ENCODE measurements around the gene BPIFB4. TPM values are rescaled to one million over a fixed set of nuclear protein-coding genes. Genes with fewer than 3 reads are reported as not detected.

BPIFB4 gene
- total RNA-seq, 2 experiments from 2014 or later = not detected

GRCh38 chr20:33046412-33046811, 33.0 kb upstream of the BPIFB4 start:
- Mint-ChIP-seq H3K4me3 (no peak overlapping the region), H3K36me3 (no peaks in the 10 kb centered on the region), H3K4me1 (no peaks in the 10 kb centered on the region), H3K27ac (no peak overlapping the region), H3K27me3 (no peaks in the 10 kb centered on the region), H3K9me3 (peaks cover 4% of the 10 kb centered on the region)
- DNase-seq = no peak
- ATAC-seq (ENCODE audit: low read depth) = no peak
- POLR2A ChIA-PET = no interaction called here

- H3K4me3 Mint-ChIP-seq = no peak overlapping the region
- DNase-seq = no peak
- H3K27me3 Mint-ChIP-seq = no peaks in the 10 kb centered on the region
- no peak for ATAC-seq (ENCODE audit: low read depth)
- H3K9me3 Mint-ChIP-seq = peaks cover 2% of the 10 kb centered on the region
- no peaks in the 10 kb centered on the region for H3K4me1 Mint-ChIP-seq
- H3K27ac Mint-ChIP-seq = no peak overlapping the region
- POLR2A ChIA-PET = no interaction called here
- H3K36me3 Mint-ChIP-seq = no peaks in the 10 kb centered on the region
These were observed 28.1 kb upstream of the BPIFB4 start for GRCh38 chr20:33051333-33051732.

GRCh38 chr20:33053291-33054106, 25.9 kb upstream of the BPIFB4 start, which contains the start of gene BPIFB3:
Gene BPIFB3, plus strand, starts transcription at chr20:33053903. Its CDS starts 1,533 bp downstream, at chr20:33055436.
- Mint-ChIP-seq H3K27ac (no peak within 1 kb of the TSS), H3K36me3 (no peaks in the 10 kb centered on the region), H3K27me3 (no peaks in the 10 kb centered on the region), H3K4me3 (no peak within 1 kb of the TSS), H3K9me3 (no peaks in the 10 kb centered on the region), H3K4me1 (no peaks in the 10 kb centered on the region)
- ATAC-seq (ENCODE audit: low read depth) (no peak), DNase-seq (no peak)
- POLR2A ChIA-PET = no interaction called here

- H3K27ac Mint-ChIP-seq = no peak overlapping the region
- ATAC-seq (ENCODE audit: low read depth) (no peak), DNase-seq (no peak)
- H3K27me3 Mint-ChIP-seq = no peaks in the 10 kb centered on the region
- no peak overlapping the region for H3K4me3 Mint-ChIP-seq
- no peaks in the 10 kb centered on the region for H3K9me3 Mint-ChIP-seq
- H3K36me3 Mint-ChIP-seq = no peaks in the 10 kb centered on the region
- no peaks in the 10 kb centered on the region for H3K4me1 Mint-ChIP-seq
- POLR2A ChIA-PET = no interaction called here
These were observed 25.1 kb upstream of the BPIFB4 start for GRCh38 chr20:33054381-33054780.

DNA sequence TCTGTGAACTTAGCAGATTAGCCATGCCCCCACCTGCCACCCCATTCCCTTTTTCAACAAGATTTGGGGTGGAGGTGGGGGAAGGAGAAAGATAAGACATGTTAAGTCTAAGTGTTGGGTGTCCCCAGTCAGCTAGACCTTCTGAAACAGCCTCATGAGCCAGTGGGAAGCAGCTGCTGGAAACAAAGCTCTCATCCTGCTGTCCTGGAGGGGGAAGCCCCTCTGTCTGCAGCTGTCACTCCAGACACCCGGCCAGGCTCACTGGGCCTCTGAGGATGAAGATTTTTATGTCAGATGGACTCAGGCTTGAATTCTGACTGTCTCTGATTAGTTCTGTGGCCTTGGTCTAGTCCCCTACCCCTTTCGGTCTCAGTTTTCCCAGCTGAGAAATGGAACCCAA, 24.7 kb upstream of the BPIFB4 start:
- no peaks in the 10 kb centered on the region for H3K27me3 Mint-ChIP-seq
- no peaks in the 10 kb centered on the region for H3K36me3 Mint-ChIP-seq
- H3K4me3 Mint-ChIP-seq = no peak overlapping the region
- no peaks in the 10 kb centered on the region for H3K9me3 Mint-ChIP-seq
- DNase-seq (no peak), ATAC-seq (ENCODE audit: low read depth) (no peak)
- POLR2A ChIA-PET = no interaction called here
- no peak overlapping the region for H3K27ac Mint-ChIP-seq
- H3K4me1 Mint-ChIP-seq = no peaks in the 10 kb centered on the region

DNA sequence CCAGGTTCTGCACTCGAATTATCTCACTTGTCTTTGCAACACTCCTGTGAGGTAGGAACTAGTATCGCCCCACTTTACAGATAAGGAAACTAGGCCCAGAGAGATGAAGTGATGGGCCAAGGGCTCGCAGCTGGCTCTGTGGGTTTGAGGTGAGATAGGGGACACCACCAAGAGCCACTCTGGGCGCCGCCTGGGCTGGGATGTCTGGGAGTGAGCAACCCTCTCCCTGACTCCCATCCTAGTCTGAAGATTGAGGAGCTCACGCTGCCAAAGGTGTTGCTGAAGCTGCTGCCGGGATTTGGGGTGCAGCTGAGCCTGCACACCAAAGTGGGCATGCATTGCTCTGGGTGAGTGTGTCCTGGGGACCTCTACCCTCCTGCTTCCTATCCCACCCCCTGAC, 20.3 kb upstream of the BPIFB4 start:
- no peak overlapping the region for H3K27ac Mint-ChIP-seq
- POLR2A ChIA-PET = no interaction called here
- no peaks in the 10 kb centered on the region for H3K9me3 Mint-ChIP-seq
- no peaks in the 10 kb centered on the region for H3K36me3 Mint-ChIP-seq
- H3K4me3 Mint-ChIP-seq = no peak overlapping the region
- no peaks in the 10 kb centered on the region for H3K27me3 Mint-ChIP-seq
- H3K4me1 Mint-ChIP-seq = no peaks in the 10 kb centered on the region
- no peak for DNase-seq
- no peak for ATAC-seq (ENCODE audit: low read depth)

DNA sequence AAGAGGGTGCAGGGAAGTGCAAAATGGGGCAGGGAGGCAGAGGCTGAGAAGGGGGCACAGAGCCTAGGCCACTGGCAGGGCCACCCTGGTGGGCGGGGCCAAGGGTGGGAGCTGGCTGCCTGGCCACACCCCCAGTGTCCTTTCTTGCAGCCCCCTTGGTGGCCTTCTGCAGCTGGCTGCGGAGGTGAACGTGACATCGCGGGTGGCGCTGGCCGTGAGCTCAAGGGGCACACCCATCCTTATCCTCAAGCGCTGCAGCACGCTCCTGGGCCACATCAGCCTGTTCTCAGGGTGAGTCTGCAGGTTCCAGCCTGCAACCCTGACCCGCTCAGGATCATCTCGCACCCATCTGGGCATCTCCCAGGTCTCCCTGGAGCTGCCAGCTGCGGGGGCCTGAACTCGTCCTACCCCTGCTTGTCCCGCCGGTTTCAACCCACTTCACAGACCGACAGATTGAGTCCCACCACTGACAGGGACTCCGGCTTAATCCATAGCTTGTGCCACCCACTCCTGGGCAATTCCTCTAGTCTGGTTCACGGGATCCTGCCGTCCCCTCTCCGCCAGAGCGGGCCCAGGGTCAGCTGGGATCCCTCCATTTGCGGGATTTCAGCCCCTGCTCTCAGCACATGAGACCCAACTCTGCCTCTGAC, 19.6 kb upstream of the BPIFB4 start:
- no peaks in the 10 kb centered on the region for H3K9me3 Mint-ChIP-seq
- H3K27ac Mint-ChIP-seq = no peak overlapping the region
- ATAC-seq (ENCODE audit: low read depth) = no peak
- DNase-seq = no peak
- H3K4me1 Mint-ChIP-seq = no peaks in the 10 kb centered on the region
- no peak overlapping the region for H3K4me3 Mint-ChIP-seq
- no peaks in the 10 kb centered on the region for H3K27me3 Mint-ChIP-seq
- no peaks in the 10 kb centered on the region for H3K36me3 Mint-ChIP-seq
- POLR2A ChIA-PET = no interaction called here

GRCh38 chr20:33061658-33062028, 17.8 kb upstream of the BPIFB4 start:
- Mint-ChIP-seq H3K4me3 (no peak overlapping the region), H3K27me3 (peaks cover 4% of the 10 kb centered on the region), H3K9me3 (no peaks in the 10 kb centered on the region), H3K36me3 (no peaks in the 10 kb centered on the region), H3K4me1 (no peaks in the 10 kb centered on the region), H3K27ac (no peak overlapping the region)
- POLR2A ChIA-PET = no interaction called here
- no peak for ATAC-seq (ENCODE audit: low read depth)
- no peak for DNase-seq

DNA sequence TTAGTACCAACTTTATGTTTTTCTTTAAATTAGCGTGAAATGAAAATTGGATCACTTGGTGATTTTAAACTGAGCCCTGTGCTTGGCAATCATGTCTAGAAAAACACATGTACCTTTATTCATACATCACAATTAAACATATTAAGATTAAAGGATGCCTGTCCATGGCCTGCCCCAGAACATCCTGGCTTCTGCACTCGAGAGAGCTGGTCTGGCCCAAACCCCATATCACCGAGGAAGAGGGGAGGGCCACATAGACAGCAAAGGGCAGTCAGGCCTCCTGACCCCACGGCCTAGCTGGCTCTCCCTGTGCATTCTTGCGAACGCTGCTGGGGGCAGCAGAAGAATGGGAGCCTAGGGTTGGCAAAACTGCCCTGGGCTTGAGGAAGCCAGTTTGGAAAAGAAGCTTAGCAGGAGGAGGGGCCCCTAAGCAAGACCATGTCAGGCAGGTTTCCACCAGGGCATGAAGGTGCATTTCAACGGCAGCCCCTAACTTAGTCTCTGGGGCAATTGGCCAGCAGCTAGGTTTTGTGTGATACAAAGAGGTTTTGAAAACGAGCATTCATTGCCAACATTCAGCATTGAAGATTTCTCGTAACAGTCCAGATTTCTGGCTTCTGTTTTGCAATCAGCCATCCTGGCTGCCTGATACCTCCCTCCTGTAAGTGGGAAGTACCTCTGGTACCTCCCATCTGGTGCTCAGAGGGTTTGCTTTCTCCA, 17.2 kb upstream of the BPIFB4 start:
- POLR2A ChIA-PET = no interaction called here
- Mint-ChIP-seq H3K36me3 (no peaks in the 10 kb centered on the region), H3K9me3 (no peaks in the 10 kb centered on the region), H3K27ac (no peak overlapping the region), H3K27me3 (peaks cover 7% of the 10 kb centered on the region), H3K4me1 (no peaks in the 10 kb centered on the region), H3K4me3 (no peak overlapping the region)
- DNase-seq (no peak), ATAC-seq (ENCODE audit: low read depth) (no peak)

DNA sequence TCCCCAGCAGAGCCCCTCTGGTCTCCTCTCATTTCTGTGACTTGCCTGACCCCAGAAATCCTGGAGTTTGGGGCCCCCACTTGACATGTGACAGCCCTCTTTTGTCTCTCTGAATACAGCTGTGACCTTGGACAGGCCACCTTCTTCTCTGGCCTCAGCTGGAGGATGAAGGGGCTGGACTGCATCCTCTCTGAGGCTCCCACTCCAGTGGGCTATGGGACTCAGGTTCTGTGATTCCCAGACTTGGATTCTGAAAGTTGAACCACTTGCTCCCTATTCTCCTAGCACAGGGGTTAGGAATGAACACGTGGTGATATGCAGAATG, 16.7 kb upstream of the BPIFB4 start:
- Mint-ChIP-seq H3K4me1 (no peaks in the 10 kb centered on the region), H3K36me3 (no peaks in the 10 kb centered on the region), H3K4me3 (no peak overlapping the region), H3K9me3 (no peaks in the 10 kb centered on the region), H3K27ac (no peak overlapping the region), H3K27me3 (peaks cover 7% of the 10 kb centered on the region)
- DNase-seq = no peak
- POLR2A ChIA-PET = no interaction called here
- ATAC-seq (ENCODE audit: low read depth) = no peak

DNA sequence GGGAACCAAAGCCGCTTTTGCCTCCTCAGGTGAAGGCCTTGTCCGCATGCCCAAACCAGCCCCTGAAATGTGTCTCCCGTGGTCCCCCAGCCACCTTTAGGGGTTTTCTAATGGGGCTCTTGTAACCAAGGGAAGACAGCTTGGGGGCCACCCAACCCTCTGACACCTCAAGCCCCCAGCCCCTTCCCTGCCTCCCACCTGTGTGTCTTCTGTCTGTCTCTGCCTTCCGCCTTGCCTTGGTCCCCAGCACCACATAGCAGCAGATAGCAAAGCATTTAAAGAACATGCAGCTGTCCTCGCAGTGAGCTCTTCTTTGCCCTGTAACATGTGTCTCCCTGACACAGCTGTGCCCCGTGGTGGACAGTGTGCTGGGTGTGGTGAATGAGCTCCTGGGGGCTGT, 16.2 kb upstream of the BPIFB4 start:
- ATAC-seq (ENCODE audit: low read depth) = no peak
- Mint-ChIP-seq H3K4me1 (no peaks in the 10 kb centered on the region), H3K27ac (no peak overlapping the region), H3K4me3 (no peak overlapping the region), H3K27me3 (peaks cover 7% of the 10 kb centered on the region), H3K9me3 (no peaks in the 10 kb centered on the region), H3K36me3 (no peaks in the 10 kb centered on the region)
- DNase-seq = no peak
- POLR2A ChIA-PET = no interaction called here

GRCh38 chr20:33064572-33065287, 14.7 kb upstream of the BPIFB4 start:
- no peak for DNase-seq
- POLR2A ChIA-PET = no interaction called here
- peaks cover 7% of the 10 kb centered on the region for H3K27me3 Mint-ChIP-seq
- no peak overlapping the region for H3K27ac Mint-ChIP-seq
- H3K4me1 Mint-ChIP-seq = no peaks in the 10 kb centered on the region
- no peak overlapping the region for H3K4me3 Mint-ChIP-seq
- no peaks in the 10 kb centered on the region for H3K9me3 Mint-ChIP-seq
- H3K36me3 Mint-ChIP-seq = no peaks in the 10 kb centered on the region
- ATAC-seq (ENCODE audit: low read depth) = no peak

GRCh38 chr20:33065785-33066184, 13.7 kb upstream of the BPIFB4 start:
- ATAC-seq (ENCODE audit: low read depth) = no peak
- no peak for DNase-seq
- Mint-ChIP-seq H3K4me3 (no peak overlapping the region), H3K36me3 (no peaks in the 10 kb centered on the region), H3K4me1 (no peaks in the 10 kb centered on the region), H3K27ac (no peak overlapping the region), H3K9me3 (no peaks in the 10 kb centered on the region), H3K27me3 (peaks cover 7% of the 10 kb centered on the region)
- POLR2A ChIA-PET = no interaction called here

Measured in activated naive CD8-positive, alpha-beta T cell treated with anti-CD3 and anti-CD28 coated beads, Interleukin-2, amount 10 ng/mL, durations not matched to agents 7 days and 5 days (primary cell).